GM21423 (cell line): ENCODE data around the gene NXF2.
"Not testable (repeated sequence)": the region's sequence is repeated elsewhere in the genome, so short reads cannot be mapped to it uniquely, and the experiment has no call there.

Experiments used
- ATAC-seq: cut with Tn5 transposase; IDR thresholded peaks from one replicate; pipeline ENCODE4 v1.9.1; 2021; ENCODE audit warnings: mild to moderate bottlenecking, moderate library complexity; ENCODE audit not compliant: unreplicated experiment

The NXF2 gene, protein sequence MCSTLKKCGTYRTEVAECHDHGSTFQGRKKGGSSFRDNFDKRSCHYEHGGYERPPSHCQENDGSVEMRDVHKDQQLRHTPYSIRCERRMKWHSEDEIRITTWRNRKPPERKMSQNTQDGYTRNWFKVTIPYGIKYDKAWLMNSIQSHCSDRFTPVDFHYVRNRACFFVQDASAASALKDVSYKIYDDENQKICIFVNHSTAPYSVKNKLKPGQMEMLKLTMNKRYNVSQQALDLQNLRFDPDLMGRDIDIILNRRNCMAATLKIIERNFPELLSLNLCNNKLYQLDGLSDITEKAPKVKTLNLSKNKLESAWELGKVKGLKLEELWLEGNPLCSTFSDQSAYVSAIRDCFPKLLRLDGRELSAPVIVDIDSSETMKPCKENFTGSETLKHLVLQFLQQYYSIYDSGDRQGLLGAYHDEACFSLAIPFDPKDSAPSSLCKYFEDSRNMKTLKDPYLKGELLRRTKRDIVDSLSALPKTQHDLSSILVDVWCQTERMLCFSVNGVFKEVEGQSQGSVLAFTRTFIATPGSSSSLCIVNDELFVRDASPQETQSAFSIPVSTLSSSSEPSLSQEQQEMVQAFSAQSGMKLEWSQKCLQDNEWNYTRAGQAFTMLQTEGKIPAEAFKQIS

DNA sequence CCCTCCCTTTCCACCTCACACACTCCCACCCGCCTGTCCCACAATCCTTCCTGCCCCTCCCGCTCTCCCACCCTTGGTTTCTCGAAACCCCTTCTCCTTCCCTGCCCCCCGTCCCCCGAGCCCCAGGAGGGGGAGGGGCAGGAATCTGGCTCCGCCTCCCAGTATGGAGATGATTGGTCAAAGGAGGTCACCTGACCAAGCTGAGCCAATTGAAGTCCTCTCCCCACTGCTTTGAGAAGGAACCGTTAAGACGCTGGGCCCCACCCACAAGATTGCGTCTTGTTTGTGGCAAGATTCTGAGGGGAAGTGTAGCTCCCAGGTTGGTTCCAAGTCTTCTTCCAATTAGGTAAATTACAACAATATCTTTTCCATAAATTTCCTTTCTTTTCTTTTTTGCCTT is at the start of gene NXF2:
TSS of gene NXF2 (plus strand) at position 275 of the 400 bp plus-strand sequence. CDS start 59,912 bp downstream, outside the sequence.
- not testable (repeated sequence) for ATAC-seq

DNA sequence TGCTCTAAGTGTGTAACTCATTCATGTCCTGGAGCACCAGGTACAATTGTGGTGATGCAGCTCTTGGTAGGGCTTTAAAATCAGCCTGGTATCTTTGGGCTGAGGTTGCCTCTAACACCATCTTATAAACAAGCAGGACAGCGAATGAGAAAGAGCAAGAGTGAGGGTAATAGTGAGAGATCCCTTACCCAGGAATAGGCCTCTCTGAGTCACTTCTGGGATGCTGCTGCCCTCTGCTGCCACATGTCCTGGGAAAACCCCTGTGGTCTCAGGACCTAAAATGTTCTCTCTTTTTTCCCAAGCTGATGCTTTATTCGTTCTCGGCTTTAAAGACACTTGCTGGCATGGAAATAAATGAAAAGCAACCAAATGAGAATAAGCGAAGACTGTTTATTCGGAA is 39.0 kb upstream of the NXF2 start:
- not testable (repeated sequence) for ATAC-seq

DNA sequence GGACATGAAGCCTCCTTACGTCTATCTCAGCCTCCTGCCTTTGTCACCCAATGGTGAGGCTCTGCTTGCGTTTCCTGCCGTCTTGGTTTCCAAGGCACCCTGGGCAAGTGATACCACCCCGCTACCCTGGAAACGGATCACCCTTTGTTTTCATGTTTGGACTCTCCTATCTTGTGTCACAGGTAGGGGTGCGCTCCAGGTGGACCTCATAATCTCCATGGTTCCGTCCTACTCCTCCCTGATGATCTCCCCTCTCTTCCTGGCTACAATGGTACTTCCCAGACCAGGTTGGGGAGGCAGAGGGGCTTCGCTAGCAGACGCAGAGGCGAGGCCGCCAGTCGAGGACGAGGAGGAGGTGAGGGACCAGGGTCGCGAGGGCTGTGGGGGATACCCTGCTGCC is 32.0 kb upstream of the NXF2 start, which contains the start of gene TCP11X1:
TSS of gene TCP11X1 (plus strand) at position 316 of the 400 bp plus-strand sequence.
- not testable (repeated sequence) for ATAC-seq

DNA sequence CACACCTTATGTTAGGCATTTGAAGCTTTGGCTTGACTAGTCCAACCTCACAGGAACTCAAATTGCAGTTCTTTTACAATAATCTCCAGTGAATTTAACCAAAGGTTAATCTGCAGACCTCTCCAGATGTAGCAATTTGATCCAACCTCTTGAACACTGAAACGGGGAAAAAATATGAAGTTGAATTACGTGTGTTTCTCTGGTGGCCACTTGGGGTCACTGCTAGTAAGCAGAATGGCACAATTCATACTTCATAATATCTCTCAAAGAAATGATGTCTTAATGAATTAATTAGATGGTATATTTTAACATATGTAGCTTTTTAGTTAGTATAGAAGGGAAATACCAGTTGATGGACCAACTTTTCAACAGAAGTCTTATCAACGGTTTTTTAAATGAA is 30.5 kb upstream of the NXF2 start:
- ATAC-seq: not testable (repeated sequence)

DNA sequence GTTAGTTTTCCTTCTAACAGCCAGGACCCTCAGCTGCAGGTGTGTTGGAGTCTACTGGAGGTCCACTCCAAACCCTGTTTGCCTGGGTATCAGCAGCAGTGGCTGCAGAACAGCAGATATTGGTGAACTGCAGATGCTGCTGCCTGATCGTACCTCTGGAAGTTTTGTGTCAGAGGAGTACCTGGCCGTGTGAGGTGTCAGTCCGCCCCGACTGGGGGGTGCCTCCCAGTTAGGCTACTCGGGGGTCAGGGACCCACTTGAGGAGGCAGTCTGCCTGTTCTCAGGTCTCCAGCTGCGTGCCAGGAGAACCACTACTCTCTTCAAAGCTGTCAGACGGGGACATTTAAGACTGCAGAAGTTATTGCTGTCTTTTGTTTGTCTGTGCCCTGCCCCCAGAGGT is 11.3 kb upstream of the NXF2 start:
- ATAC-seq: not testable (repeated sequence)

DNA sequence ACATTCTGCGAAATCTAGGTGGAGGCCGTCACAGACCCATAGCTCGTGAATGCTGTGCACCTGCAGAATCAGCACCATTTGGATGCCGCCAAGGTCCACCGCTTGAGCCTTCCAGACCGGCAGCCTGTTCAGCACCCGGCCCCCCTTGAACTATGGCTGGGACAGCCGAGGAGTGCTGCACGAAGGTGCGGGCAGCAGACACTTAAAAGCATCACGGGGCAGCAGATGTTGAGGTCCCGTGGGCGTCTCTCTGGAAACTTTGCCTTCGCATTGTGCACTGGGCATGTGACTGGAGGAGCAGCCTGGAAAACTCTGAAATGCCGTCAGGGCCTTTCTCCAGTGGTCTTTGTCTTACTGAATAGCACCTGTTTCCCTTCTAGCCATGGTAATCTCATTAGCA is 6.7 kb upstream of the NXF2 start:
- not testable (repeated sequence) for ATAC-seq

DNA sequence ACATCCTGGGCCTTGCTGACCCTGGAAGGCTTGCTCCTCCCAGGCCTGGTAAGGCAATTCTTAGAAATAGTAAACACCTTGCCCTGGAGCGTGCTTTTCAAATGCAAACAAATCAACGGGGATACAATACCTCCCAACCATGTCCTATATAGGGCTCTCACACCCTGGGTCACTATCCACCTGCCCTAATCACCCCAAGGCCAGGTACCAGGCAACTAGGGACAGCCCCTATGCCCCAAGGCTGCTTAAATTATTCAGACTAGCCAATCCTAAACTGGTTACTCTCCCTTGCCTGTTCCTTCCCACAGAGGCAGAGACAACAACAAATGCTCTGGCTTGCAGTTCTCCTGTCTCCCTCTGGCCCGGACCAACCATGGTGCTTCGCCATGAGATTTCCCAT is 25.3 kb downstream of the NXF2 start:
- ATAC-seq: not testable (repeated sequence)

DNA sequence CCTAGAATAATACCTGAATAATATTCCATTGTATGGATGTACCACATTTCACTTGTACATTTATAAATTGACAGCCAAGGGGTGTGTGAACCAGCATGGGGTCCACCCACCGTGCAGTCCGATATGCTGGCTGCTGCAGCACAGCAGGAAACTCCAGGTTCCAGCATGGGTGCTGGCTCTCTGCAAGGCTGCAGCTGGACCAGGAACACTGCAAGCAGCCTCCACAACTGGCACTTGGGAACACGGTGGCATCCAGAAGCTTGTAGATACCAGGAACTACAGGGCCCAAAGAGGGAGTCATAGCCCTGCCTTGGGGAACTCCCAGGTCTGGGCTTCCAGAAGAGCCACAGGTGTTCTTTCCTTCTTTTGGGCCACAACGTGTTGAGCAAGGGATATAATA is 91.2 kb downstream of the NXF2 start:
- no peak for ATAC-seq

DNA sequence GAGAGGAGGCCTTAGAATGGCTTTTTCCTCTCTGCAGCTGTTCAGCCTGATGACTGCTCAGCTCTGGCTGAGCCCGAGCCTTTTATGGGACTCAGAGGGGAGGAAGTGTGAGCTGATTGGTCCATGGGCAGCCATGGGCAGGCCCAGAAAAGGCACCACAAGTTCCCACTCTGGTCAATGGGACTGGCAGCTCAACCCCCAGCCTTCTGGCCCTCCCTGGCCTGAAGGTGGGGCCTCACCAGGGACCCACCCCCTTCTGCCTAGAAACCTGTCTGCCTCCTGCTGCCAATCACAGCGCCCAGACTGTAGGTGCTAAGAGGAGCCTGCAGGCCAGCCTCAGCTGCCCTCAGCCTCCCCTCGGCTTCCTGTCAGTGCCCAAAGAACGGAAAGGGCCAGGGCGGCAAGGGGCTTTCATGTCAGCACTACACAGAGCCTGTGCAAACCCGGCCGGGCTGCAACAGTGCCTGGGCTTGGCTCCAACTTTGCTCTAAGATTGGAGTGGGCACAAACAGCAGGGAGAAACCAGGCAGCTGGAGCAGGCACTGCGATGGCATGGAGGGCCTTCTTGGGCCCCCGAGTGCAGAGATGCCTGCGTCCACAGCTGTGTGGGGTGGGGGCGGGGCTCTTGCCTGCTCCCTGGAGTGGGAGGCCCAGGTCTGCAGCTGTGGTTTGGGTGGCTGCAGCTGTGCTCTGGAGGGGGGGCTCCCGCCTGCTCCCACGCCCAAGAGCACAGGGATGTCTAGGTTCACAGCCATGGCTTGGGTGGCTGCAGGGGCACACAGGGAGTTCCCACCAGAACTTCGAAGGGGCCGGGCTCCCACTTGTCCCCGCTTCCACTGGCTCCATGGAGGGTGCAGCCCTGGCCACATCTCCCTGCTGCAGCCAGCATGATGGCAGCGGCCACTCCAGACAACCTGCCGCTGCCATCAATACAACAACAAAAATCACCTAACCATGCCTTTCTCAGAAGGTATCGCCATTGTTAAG is 92.6 kb downstream of the NXF2 start:
- ATAC-seq: no peak

DNA sequence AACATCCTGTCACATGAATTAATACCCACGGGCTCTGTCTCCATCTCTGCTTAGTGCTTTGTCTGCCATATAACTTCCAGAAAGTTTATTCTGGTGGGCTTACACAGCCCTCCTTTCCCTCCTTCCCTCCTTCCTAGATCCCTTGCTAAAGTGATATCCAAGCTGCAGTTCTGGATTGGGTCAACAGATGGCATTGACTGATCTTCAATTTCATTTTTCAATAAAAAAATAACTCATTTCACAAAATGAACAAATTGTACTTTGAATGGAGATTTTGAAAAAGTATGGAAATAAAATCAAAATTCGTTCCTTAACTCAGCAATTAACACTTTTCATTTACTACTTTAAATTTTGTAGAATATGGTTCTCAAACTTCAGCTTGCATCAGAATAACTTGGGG is 94.9 kb downstream of the NXF2 start:
- no peak for ATAC-seq

DNA sequence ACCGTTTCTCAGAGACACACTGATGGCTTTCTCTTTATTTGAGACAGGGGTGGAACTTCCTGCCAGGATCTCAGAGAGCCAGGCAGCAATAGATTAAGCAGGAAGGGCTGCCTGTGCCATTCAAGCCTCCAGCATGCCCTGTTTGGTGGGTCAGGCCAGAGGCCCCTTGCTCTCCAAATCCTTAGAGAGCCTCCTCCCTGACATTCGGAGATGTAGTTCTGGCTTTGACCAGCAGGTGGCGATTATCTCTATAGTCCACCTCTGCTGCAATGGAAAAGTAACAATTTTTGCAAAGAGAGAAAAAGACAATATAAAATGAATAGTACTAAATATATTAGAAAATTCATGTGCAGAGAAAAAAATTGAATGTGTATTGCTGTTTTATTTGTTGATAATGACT is 98.9 kb downstream of the NXF2 start:
- no peak for ATAC-seq
